Mesenteric fat pad (tissue), 1 donor: ENCODE data around the gene PTEN. TPM values are rescaled to one million over a fixed set of nuclear protein-coding genes. Genes with fewer than 3 reads are reported as not detected.

Experiments used
- DNase-seq: peaks from one replicate; pipeline ENCODE4 v3.0.0-alpha.2; 2020; ENCODE audit warnings: low spot score
- total RNA-seq: library from RNA; stranded (reverse); fragmentation: NEBNext Ultra II Directional; extraction: Animal tissue kit (Norgen Biotek cat#: 25700); gene quantifications from one replicate; pipeline ENCODE4 v1.2.1, GENCODE V29; 2021
- donor health status: DM: yes; HTN: yes; CAD: no.

Gene PTEN
- total RNA-seq, 1 donor from 2014 or later: 391 TPM

DNA sequence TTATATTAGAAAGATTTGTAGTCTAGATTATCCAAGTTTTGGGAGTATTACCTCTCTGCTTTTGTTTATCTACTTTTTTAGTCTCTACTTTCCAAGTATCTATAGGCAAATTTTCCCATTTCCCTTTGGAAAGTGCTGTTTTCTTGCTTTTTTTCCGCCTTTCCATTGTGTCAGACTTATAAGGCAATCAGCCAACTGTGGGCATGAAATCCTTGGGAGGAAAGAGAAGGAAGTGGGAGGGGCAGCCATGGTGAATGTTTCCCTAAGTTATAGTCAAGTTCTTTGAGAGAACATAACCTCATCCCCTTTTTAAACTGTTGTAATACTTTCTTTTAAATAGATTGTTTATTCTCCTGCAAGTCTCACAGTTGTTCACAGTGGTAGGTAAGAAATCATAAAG, 52.6 kb downstream of the PTEN start:
- DNase-seq: no peak

DNA sequence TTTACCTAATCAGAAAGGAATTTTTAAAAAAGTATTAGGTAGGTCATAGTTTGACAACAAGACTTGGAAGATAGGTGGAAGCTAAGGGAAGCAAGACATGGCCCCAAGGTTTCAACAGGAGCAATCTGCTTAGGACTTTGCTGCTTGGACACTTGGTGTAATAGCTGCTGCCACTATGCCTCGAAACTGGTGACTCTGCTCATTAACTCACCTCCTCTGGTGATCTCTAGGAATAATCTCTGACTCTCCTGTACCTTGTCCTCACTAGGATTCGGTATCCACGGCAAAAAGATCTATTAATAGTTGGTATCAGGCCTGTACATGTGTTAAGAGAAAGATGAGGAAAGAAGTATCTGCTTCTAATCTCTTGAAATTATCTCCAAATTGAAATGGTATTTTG, 53.1 kb downstream of the PTEN start:
- no peak for DNase-seq

DNA sequence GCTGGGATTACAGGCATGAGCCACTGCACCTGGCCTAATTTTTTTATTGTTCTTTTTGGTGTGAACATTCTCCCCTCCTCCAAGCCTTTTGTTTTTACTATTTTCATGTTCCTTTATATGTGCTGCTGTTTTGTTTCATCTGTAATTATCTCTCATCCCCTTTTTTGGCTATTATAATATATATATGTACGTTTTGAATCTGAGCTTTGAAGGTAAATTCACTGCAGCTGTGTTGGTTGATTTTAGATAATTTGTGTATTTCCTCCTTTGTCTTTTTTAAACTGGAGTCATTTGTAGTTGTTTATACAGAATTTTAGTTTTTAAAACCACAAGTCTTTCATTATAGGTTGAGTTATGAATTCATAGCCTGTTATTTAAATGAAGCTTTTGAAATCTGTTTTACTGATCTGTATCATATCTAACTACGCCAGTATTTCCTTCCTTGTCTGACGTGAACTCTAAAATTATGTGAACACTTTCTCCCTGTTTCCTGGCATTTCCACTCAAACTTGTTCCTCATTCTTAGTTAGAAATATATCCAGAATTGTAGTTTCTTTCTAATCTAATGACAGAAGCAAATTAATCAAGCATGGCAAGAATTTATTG, 54.9 kb downstream of the PTEN start:
- no peak for DNase-seq

DNA sequence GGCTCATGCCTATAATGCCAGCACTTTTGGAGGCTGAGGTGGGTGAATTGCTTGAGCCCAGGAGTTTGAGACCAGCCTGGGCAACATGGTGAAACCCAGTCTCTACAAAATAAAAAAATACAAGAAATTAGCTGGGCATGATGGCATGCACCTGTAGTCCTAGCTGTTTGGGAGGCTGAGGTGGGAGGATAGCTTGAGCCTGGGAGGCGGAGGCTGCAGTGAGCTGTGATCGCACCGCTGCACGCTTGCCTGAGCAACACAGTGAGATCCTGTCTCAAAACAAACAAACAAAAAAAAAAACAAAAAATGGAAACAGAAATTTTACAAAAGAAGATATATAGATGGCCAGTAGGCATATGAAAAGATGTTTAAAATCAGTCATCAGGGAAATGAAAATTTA, 57.1 kb downstream of the PTEN start:
- DNase-seq: no peak

DNA sequence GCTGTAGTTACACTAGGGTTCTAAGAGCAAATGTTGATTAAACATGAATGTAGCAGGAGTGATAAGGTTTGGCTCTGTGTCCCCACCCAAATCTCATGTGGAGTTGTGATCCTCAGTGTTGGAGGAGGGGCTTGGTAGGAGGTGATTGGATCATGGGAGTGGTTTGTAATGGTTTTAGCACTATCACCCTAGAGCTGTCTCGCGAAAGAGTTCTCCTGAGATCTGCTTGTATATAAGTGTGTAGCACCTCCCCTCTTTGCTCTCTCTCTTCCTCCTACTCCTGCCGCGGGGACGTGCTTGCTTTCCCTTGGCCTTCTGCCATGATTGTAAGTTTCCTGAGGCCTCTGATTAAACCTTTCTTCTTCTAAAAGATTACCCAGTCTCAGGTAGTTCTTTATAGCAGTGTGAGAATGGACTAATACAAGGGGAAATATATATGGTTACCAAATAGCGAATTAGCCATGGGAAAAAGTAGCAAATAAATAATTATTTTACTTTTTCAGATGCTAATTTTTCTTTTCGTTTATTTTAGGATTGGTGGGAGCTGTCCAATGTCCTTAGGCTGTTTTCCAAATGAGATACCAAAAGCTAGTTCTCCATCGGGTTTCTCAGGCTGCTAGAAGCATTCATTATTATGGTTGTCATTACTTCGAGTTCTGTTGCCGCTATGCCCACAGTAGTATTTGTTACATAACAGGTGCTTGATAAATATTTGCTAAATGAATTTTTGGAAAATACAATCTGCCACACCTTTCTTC, 58.7 kb downstream of the PTEN start:
- DNase-seq: no peak

DNA sequence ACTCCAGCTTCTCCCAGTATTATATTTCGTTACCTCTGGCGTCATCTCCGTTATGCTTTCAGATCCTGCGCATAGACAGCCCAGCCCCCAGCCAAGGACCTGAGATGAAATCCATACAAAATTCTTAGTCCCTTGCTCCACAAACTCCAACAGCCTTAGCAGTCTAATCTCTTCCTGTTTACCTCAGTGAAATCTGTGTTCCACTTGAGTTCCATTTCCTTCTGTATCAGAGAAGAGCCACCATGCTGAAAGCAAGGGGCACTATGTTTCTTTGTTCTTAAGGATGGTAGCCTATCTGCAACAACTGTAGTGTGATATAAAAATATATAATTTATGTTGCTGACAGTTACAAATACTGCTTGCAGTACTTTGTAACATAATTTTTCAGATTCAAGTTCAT, 59.8 kb downstream of the PTEN start:
- no peak for DNase-seq

DNA sequence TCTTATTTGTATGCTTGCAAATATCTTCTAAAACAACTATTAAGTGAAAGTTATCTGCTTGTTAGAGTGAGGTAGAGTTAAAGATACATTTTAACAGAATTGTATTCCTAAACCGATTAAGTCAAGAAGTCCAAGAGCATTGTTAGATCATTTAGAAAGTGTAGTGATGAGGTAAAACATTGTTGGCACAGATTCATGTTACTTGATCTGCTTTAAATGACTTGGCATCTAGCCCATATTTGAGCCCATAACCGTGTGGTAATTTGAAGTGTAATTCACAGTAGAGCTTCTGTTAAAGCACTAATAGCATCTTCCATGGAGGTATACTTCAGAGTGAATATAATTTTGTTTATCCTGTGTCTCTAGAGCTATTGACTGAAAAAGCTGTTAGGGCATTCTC, 62.1 kb downstream of the PTEN start:
- no peak for DNase-seq

DNA sequence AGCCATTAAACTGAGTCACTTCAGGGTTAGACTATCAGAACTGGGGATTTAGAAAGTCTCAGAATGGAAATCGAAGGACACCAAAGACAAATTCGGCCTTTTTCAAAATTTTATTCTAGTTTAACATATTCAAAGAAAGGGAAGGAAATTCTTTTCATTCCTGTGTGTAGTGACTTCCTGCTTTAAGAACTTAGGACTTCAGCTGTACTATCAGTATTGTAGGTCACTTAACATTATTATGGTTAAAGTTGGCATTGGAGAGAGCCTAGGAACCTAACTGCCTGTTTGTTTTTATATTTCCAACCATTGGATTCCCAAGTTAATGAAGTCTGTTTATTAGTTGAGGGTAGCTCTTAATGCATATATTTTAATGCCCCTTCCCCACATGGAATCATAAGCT, 63.7 kb downstream of the PTEN start:
- DNase-seq: no peak

DNA sequence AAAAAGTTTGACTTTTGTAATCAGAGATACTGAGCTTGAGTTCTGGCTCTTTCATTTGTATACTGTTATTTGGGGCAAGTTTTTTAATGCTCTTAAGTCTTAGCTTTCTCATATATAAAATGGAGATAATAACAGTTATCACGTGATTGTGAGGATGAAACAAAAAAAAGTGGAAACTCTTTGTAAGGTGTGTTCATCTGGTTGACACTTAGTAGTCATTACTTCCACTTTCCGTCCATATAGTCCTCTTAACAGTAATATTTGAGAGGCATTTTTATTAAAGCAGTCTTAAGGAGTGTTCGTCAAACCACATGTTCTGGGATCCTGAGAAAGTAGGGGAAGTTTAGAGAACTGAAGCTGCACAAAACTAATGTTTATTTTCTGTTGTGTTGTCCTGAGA, 65.6 kb downstream of the PTEN start:
- DNase-seq: no peak

DNA sequence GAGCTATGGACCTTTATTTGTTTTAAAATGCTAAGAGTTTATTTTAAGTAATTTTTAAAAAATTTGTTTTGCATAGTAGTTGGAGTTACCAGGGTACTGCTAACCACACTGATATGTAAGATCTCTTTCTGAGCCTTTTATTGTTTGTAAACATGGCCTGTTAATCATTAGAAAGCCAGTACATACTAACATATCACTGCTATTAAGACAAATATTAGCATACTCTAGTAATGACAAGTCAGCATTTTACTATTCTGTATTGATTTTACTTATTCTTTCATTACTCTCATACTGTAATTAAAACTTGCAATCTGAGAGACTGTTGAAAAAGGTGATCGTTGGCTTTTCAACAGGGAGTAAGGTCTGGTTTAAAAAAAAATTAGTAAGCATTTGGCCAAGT, 66.7 kb downstream of the PTEN start:
- no peak for DNase-seq

DNA sequence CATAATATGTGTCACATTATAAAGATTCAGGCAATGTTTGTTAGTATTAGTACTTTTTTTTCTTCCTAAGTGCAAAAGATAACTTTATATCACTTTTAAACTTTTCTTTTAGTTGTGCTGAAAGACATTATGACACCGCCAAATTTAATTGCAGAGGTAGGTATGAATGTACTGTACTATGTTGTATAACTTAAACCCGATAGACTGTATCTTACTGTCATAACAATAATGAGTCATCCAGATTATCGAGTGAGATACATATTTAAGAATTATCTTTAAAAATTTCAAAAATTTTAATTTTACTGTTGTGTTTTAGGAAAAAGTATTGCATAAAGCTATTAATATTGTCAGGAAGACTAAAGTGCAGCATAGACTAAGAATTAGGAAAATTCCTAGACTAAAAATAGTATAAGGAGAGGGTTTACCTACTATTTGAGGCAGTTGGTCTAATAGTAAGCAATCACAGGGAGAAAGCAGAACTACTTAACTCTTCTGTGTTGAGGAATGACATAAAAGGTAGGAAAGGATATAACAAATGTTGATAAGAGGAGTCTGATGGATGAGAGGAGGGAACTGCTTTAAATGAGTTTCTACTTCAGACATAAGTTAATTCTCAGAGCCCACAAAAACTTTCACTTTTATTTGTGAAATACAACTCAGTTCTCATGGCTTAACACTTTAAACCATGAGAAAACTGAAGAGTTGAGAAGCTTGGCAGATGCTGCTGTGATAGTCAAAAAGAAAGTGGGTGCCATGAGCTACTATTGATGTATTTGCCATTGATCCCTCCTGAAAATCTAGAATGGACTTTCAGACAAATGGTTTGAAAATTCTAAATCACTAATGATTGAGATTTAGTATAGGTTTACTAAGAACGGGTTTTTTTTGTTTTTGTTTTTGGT, 67.8 kb downstream of the PTEN start:
- no peak for DNase-seq

DNA sequence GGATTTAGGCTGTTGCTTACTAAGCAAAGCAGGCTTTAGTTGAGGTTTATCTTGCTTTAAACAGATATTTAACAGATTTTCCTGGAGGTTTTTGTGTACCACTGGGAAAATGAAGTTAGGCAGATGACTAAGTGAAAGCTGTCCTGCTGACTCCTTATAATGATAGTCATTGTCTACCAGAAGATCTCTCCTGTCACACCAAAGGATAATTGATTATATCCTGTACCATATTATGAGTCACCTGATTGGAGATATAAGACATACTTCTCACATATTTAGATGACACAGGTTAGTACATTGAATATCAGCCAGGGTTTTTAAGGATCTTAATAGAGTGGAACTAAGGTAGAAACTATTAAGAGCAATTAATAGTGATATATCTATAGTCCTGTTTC, 68.4 kb downstream of the PTEN start:
- no peak for DNase-seq

DNA sequence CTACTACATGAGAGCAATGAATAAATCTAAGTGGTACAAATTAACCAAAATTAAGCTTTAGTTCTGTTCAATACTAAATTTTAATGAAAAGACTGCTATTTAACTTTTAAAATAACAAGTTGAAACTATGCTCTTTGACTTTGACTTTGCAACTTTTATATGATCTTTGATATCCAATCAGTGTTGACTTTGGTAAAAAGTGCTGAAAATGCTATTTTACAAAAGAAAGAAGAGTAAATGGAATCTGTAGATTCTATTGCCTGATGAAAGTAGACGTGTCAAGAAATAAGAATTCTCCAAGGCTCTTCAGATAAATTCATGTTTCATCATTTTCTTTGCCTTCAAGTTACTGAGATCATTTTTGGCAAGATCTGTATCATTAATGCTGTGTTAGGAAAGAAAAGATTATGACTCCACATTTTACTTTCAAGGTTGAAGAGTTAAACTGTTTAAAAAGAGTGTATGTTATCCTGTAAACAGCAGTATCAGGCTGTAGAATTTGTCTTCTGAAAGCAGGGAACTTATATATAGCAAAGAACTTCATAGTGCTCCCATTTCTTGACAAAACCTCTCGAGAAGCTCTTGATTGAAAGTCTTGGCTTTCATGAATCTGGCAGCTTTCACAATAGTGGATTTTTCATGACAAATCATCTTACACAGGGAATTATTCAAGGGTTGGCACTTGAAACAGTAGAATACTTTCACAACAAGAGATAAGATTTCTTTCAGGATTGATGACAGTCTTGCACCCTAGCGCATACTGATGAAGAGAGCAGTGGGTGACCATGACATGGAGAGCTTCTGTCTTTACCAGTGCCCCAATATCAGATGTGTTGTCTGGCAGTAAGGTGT, 72.1 kb downstream of the PTEN start:
- no peak for DNase-seq

DNA sequence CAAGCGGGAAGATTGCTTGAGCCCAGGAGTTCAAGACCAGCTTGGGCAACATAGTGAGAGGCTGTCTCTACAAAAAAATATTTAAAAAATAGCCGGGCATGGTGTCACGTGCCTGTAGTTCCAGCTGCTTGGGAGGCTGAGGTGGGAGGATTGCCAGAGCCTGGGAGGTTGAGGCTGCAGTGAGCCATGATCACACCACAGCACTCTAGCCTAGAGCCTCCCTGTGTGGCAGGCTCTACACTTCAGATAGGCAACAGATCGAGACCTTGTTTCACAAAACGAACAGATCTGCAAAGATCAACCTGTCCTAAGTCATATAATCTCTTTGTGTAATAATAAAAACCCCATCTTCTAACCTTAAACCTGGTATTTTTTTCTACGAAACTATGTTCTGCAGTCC, 76.8 kb downstream of the PTEN start:
- DNase-seq: no peak

DNA sequence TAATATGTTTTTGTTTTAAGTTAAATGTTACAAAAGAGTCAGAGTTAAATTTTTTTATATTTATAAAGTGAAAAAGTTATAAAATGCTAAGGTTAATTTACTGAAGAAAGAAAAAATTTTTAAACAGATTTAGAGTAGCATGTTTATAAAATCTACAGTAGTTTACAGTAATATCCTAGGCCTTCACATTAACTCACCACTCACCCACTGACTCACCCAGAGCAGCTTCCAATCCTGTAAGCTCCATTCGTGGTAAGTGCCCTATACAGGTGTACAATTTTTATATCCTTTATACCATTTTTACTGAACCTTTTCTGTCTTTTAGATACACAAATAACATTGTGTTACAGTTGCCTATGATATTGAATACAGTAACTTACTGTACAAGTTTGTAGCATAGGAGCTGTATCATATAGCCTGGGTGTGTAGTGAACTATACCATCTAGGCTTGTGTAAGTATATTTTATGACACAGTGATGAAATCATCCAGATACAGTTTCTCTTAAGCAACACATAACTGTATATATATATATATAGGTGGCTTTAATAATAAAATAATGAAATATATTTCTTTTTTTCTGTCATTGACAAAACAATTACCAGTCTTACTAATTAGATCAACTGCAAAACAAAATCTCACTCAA, 79.6 kb downstream of the PTEN start:
- DNase-seq: no peak

DNA sequence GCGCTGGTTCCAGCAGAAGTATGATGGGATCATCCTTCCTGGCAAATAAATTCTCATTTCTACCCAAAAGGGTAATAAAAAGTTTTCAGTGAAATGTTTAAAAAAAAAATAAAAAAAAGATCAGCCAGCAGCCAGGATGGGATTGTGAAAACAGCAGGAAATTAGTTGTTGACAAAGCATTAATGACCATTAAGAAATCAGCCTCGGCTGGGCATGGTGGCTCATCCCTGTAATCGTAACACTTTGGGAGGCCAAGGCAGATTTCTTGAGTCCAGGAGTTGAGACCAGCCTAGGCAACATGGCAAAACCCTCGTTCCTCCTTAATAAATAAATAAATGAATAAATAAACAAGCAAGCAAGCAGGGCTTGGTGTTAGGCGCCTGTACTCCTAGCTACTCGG, 82.6 kb downstream of the PTEN start:
- no peak for DNase-seq

DNA sequence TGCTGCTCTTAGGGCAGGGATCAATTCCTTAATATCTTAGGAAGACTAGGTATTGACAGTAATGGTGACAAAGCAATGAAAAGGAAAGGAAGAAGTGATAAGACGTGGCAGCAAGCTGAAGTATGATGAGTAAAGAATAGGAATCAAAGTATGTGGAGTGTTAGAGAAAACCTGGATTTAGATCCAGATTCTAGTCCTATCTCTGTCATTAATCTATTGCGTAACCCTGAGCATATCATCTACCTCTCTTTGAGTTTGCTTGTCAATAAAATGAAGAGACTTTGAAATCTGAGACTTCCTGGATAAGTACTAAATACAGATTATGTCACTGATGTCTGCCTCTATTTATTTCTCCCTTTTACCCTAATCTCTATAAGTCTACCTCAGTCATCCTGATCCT, 89.2 kb downstream of the PTEN start:
- no peak for DNase-seq

DNA sequence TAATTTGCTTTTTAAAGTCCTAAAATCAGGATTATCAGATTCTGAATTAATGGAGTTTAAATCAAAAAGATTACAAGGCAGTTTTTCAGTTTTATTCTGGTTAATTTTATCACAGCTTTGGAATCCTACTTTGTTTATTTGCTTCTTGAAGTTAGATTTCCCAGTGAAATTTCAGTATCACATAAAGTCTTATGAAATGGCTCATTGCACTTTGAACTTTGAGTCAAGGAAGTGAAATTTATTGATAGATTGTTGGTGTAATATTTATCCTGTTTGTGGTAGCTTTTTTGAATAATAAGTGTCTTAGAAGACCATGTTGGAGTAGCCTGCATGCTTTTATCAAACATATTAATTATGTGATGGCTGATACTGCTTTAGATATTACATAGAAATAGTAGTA, 92.6 kb downstream of the PTEN start:
- no peak for DNase-seq

DNA sequence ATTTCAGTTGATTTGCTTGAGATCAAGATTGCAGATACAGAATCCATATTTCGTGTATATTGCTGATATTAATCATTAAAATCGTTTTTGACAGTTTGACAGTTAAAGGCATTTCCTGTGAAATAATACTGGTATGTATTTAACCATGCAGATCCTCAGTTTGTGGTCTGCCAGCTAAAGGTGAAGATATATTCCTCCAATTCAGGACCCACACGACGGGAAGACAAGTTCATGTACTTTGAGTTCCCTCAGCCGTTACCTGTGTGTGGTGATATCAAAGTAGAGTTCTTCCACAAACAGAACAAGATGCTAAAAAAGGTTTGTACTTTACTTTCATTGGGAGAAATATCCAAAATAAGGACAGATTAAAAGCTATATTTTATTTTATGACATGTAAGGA, 94.3 kb downstream of the PTEN start:
- no peak for DNase-seq

DNA sequence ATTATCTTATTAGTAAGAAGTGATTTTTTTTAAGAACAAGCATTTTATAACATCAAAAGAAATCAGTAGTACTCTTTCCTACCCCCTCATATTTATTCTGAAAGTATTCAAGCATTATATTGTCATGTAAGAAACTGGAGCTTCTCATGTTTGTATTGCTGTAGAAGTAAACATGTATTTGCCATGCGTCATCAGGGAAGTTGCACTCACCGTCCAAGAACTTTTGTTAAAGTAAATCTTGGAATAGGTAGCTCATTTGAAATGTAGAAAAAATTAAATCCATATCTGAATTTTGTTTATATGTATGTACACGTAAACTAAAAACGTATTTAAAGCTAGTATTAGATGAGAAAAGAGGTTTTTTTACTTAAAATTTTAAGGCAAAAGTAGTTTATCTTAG, 96.8 kb downstream of the PTEN start:
- no peak for DNase-seq

DNA sequence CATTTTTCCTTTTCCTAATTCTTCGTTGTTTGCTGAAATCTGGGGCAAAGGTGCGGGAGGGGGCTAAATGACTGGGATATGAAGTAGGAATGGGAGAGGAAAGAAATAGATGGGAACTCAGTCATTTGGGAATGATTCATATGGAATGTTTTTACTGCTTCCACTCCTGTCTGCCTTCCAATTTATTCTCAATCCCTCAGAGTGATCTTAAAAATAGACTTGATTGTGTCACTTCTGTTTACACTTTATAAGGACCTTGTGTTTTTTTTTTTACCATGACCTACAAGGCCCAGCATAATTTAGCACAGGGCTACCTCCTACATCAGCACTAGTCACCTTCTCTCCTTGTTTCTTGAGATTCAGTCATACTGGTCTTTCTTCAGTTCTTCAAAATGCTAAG, 97.9 kb downstream of the PTEN start:
- no peak for DNase-seq
